Stimulated activated CD8-positive, alpha-beta memory T cell treated with anti-CD3 and anti-CD28 coated beads, Interleukin-7, amount 100 ng/mL, for 48 hours (primary cell): ENCODE results near the gene MIPEP.
"Not testable (repeated sequence)": the region's sequence is repeated elsewhere in the genome, so short reads cannot be mapped to it uniquely, and the experiment has no call there.

ENCODE experiments used
- DNase-seq, 2 donors: peaks; one replicate each; pipeline ENCODE4 v3.0.0-alpha.2; 2020; ENCODE audit warnings: low read depth in 1 of 2; ENCODE audit errors: extremely low read depth in 1 of 2

Gene MIPEP

GRCh38 chr13:23778002-23778652, 111.1 kb downstream of the MIPEP start:
- DNase-seq = no peak

- no peak for DNase-seq
Observed at GRCh38 chr13:23777575-23777870, 111.7 kb downstream of the MIPEP start.

GRCh38 chr13:23776698-23777574, 112.3 kb downstream of the MIPEP start:
- DNase-seq = no peak

- DNase-seq = no peak
Observed at GRCh38 chr13:23772717-23773116, 116.5 kb downstream of the MIPEP start.

GRCh38 chr13:23771956-23772355, 117.2 kb downstream of the MIPEP start:
- DNase-seq = no peak

GRCh38 chr13:23771552-23771951, 117.6 kb downstream of the MIPEP start:
- DNase-seq = no peak

- no peak for DNase-seq
Observed at GRCh38 chr13:23770973-23771372, 118.2 kb downstream of the MIPEP start.

- no peak for DNase-seq
Observed at GRCh38 chr13:23770428-23770827, 118.8 kb downstream of the MIPEP start.

- DNase-seq = no peak
Observed at GRCh38 chr13:23769401-23769800, 119.8 kb downstream of the MIPEP start.

- no peak for DNase-seq
Observed at GRCh38 chr13:23767838-23768237, 121.4 kb downstream of the MIPEP start.

- DNase-seq = no peak
Observed at GRCh38 chr13:23766939-23767338, 122.3 kb downstream of the MIPEP start.

GRCh38 chr13:23766283-23766682, 122.9 kb downstream of the MIPEP start:
- DNase-seq = no peak

GRCh38 chr13:23765531-23765930, 123.7 kb downstream of the MIPEP start:
- DNase-seq = no peak

GRCh38 chr13:23763318-23763717, 125.9 kb downstream of the MIPEP start:
- no peak for DNase-seq

- DNase-seq = not testable (repeated sequence)
Observed at GRCh38 chr13:23761760-23762159, 127.4 kb downstream of the MIPEP start.

GRCh38 chr13:23760000-23760399, 129.2 kb downstream of the MIPEP start:
- no peak for DNase-seq

- no peak for DNase-seq
Observed at GRCh38 chr13:23758798-23759527, 130.2 kb downstream of the MIPEP start.

GRCh38 chr13:23754997-23755396, 134.2 kb downstream of the MIPEP start:
- DNase-seq = no peak

- no peak for DNase-seq
Observed at GRCh38 chr13:23754506-23754905, 134.7 kb downstream of the MIPEP start.

- no peak for DNase-seq
Observed at GRCh38 chr13:23753458-23753857, 135.7 kb downstream of the MIPEP start.

- no peak for DNase-seq
Observed at GRCh38 chr13:23752111-23753001, 136.8 kb downstream of the MIPEP start.
